ENCODE data around the gene PEPD.

Gene PEPD

GRCh38 chr19:33545217-33545981 lies 23.8 kb upstream of the PEPD start:
- no peaks in the 10 kb centered on the region for H3K4me1 ChIP-seq (ENCODE audit: insufficient read depth, low read length, severe bottlenecking)
- H3K4me3 ChIP-seq (ENCODE audit: low read depth, low read length, poor library complexity, severe bottlenecking) = no peak overlapping the region
- H3F3A ChIP-seq (ENCODE audit: insufficient read depth, low read length) = no peaks in the 10 kb centered on the region
- H3K9ac ChIP-seq (ENCODE audit: low read length) = no peak overlapping the region
- H3K9me2 ChIP-seq (ENCODE audit: low read depth, low read length) = no peaks in the 10 kb centered on the region
- no peaks in the 10 kb centered on the region; the same call in 1 of the 2 replicates for H3K27me3 ChIP-seq (ENCODE audit: insufficient read depth, low read length)
- H3K4me2 ChIP-seq (ENCODE audit: low read length) = no peak overlapping the region
- no peak overlapping the region for H2AFZ ChIP-seq (ENCODE audit: low read length)
- H3K36me3 ChIP-seq (ENCODE audit: insufficient read depth, low read length) = no peaks in the 10 kb centered on the region
- no peak overlapping the region for H3K27ac ChIP-seq (ENCODE audit: low read depth, low read length, poor library complexity, severe bottlenecking)
- H3K9me3 ChIP-seq (ENCODE audit: low read length) = no peaks in the 10 kb centered on the region
- H3K79me2 ChIP-seq (ENCODE audit: insufficient read depth, low read length) = no peaks in the 10 kb centered on the region
- H4K20me1 ChIP-seq (ENCODE audit: insufficient read depth, low read length) = no peaks in the 10 kb centered on the region
- no peak for TF ChIP-seq CTCF (IDR thresholded peaks at IDR 0.05; ENCODE audit: low read length)
- no peak for TF ChIP-seq EZH2 (IDR thresholded peaks at IDR 0.05; ENCODE audit: borderline replicate concordance, low read length)

- Histone ChIP-seq H3K27me3 (ENCODE audit: insufficient read depth, low read length) (0 out of 2 replicates have a peak, but pooled peaks cover 3% of the 10 kb centered on the region), H3K36me3 (ENCODE audit: insufficient read depth, low read length) (no peaks in the 10 kb centered on the region), H2AFZ (ENCODE audit: low read length) (no peak overlapping the region), H3K4me1 (ENCODE audit: insufficient read depth, low read length, severe bottlenecking) (no peaks in the 10 kb centered on the region), H3K4me2 (ENCODE audit: low read length) (no peak overlapping the region), H3F3A (ENCODE audit: insufficient read depth, low read length) (no peaks in the 10 kb centered on the region), H4K20me1 (ENCODE audit: insufficient read depth, low read length) (no peaks in the 10 kb centered on the region), H3K9me3 (ENCODE audit: low read length) (no peaks in the 10 kb centered on the region), H3K9me2 (ENCODE audit: low read depth, low read length) (no peaks in the 10 kb centered on the region), H3K79me2 (ENCODE audit: insufficient read depth, low read length) (no peaks in the 10 kb centered on the region), H3K4me3 (ENCODE audit: low read depth, low read length, poor library complexity, severe bottlenecking) (no peak overlapping the region), H3K27ac (ENCODE audit: low read depth, low read length, poor library complexity, severe bottlenecking) (no peak overlapping the region), H3K9ac (ENCODE audit: low read length) (no peak overlapping the region)
- TF ChIP-seq CTCF (IDR thresholded peaks at IDR 0.05; ENCODE audit: low read length) (no peak), EZH2 (IDR thresholded peaks at IDR 0.05; ENCODE audit: borderline replicate concordance, low read length) (no peak)
Measured at GRCh38 chr19:33535226-33535625, 13.6 kb upstream of the PEPD start.

- Histone ChIP-seq H3K9me2 (ENCODE audit: low read depth, low read length) (no peaks in the 10 kb centered on the region), H3K36me3 (ENCODE audit: insufficient read depth, low read length) (no peaks in the 10 kb centered on the region), H3K9ac (ENCODE audit: low read length) (no peak overlapping the region), H3K27ac (ENCODE audit: low read depth, low read length, poor library complexity, severe bottlenecking) (no peak overlapping the region), H3K4me3 (ENCODE audit: low read depth, low read length, poor library complexity, severe bottlenecking) (no peak overlapping the region), H4K20me1 (ENCODE audit: insufficient read depth, low read length) (no peaks in the 10 kb centered on the region), H3K4me2 (ENCODE audit: low read length) (no peak overlapping the region), H3F3A (ENCODE audit: insufficient read depth, low read length) (no peaks in the 10 kb centered on the region), H3K79me2 (ENCODE audit: insufficient read depth, low read length) (no peaks in the 10 kb centered on the region), H3K4me1 (ENCODE audit: insufficient read depth, low read length, severe bottlenecking) (no peaks in the 10 kb centered on the region), H3K9me3 (ENCODE audit: low read length) (no peaks in the 10 kb centered on the region), H3K27me3 (ENCODE audit: insufficient read depth, low read length) (0 out of 2 replicates have a peak, but pooled peaks cover 3% of the 10 kb centered on the region), H2AFZ (ENCODE audit: low read length) (no peak overlapping the region)
- TF ChIP-seq EZH2 (IDR thresholded peaks at IDR 0.05; ENCODE audit: borderline replicate concordance, low read length) = no peak
Measured at GRCh38 chr19:33532859-33533460, 11.4 kb upstream of the PEPD start.

Measured in OCI-LY1 (cell line).